Stimulated activated CD4-positive, alpha-beta T cell treated with anti-CD3 and anti-CD28 coated beads, Interleukin-15, amount 100 ng/mL, for 24 hours (primary cell): Measurements from ENCODE around the gene ADAM8.

Experiments
- DNase-seq: peaks from one replicate; pipeline ENCODE4 v3.0.0-alpha.2; 2020

The ADAM8 gene

GRCh38 chr10:133308421-133309099 lies 31.9 kb upstream of the ADAM8 start, which contains the start of the genes TUBGCP2 and ZNF511:
Gene TUBGCP2 (minus strand): TSS chr10:133308872. CDS start chr10:133302941, 5,931 bp downstream.
Gene ZNF511 (plus strand): TSS chr10:133308914. CDS start chr10:133308944, 30 bp downstream.
- DNase-seq = peak; percentile 91

DNA sequence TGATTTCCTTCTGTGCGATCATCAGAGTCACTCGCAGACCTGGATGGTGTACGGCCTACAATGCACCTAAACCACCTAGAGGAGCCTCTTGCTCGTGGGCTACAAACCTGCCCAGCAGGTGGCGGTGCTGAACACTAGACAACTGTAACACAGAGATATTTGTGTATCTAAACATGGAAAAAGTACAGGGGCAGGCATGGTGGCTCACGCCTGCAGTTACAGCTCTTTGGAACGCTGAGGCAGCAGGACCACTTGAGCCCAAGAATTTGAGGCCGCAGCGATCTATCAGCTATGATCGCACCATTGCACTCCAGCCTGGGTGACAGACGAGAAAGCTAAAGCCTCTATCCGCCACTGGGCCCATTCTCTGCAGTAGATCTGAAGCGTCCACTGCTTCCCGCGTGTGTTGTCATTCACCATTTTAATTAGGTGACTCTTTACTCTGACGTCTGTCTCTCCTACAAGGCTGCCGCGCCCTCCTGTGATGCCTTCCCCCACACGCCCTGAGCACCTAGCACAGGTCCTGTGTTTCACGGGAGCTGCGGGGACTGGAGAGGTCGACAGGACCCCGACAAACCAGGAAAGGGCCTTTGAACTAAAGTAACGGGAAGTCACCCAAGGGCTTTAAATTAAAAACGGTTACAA lies 31.2 kb upstream of the ADAM8 start:
- peak; percentile 90 for DNase-seq

- no peak for DNase-seq
These were observed 30.3 kb upstream of the ADAM8 start for GRCh38 chr10:133306941-133307379.

DNA sequence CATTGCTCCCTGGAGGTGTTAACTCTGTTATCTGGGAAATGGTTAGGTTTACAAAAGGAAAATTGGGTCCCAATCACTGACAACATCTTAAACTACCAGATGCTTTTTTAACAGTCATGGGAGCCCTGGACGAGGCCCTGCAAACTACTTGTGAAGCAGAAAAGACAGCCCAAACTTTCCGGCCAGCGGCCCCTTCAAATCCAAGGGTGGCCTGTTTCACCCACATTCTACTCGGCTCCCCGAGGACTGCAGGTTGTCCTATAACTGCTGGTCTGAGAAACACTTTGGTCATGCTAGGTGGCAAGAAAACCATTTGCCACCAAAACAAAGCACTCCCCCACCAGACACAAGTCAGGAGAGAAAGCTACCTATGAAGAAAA lies 29.4 kb upstream of the ADAM8 start:
- DNase-seq = no peak

DNA sequence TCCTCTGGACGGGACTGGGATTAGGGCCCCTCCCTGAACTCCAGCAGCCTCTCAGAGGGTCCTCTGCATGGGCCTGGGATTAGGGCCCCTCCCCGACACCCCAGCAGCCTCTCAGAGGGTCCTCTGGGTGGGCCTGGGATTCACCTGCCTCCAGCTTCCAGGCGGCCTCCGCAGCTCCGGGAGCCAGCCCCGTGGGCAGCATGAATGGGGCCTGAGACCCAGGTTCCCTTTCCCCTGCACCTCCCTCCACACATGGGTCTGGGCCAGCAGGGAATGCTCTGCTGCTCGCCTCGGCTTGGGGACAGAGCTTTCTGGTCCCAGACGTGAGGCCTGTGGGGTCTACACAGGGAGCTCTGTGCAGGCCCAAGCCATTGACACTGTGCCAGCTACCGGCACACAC lies 26.5 kb upstream of the ADAM8 start:
- DNase-seq = no peak

- no peak for DNase-seq
These were observed 25.6 kb upstream of the ADAM8 start for GRCh38 chr10:133302230-133302629.

GRCh38 chr10:133299738-133300137 lies 23.1 kb upstream of the ADAM8 start:
- no peak for DNase-seq

DNA sequence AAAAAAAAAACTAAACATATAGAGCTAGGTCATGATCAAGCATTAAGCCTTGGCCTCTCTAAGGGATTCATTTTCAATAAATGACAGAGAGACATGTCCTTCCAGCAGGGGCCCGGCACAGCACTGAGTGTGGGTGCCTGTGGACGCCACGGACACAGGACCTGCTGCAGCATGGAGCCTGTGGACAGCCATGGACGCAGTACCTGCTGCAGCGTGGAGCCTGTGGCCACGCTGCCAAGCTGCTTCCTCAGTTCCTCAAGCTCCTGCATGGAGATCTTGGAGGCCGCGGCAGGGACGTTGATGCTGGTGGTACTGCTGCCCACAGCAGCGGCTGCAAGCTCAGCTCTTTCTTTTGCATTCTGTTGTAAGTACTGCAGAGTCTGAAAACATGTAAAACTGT lies 22.6 kb upstream of the ADAM8 start:
- DNase-seq = no peak

DNA sequence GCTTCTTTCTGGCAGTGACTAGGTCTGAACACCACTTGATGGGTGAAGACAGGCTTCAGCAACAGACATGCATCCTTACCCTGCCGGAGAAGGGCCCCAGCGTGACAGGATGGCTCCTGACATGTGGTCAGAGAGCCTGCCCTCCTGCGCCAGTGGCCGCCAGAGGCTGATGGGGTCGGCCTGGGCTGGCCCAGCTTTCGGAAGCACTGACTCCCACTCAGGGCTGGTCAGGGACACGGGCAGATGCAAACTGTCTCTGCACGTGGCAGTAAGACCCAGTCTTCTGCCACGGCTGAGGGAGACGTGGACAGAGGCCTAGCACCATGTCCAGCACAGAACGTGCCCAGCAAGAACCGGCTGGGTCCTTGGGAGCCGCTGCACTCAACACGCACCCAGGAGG lies 21.8 kb upstream of the ADAM8 start:
- DNase-seq = no peak

- no peak for DNase-seq
These were observed 20.8 kb upstream of the ADAM8 start for GRCh38 chr10:133297504-133297903.

GRCh38 chr10:133295426-133296320 lies 19.0 kb upstream of the ADAM8 start:
- no peak for DNase-seq

DNA sequence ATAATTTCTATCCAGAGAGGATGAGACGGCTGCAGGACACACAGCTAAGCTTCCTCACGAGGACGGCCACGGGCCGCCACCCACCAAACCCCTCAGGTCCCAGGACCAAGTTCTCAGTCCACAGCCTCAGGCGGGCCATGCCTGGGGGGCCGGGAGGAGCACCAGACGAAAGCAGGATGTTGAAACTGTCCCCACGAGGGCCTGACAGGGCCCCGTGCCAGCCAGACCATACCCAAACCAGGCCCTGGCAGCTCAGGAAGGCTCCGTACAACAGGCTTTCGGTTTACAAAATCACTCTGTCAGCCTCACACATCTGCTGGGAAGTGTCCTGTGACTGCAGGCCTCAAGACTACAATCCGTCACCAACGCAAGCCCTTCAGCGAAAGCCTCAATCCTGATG lies 17.5 kb upstream of the ADAM8 start:
- no peak for DNase-seq

DNA sequence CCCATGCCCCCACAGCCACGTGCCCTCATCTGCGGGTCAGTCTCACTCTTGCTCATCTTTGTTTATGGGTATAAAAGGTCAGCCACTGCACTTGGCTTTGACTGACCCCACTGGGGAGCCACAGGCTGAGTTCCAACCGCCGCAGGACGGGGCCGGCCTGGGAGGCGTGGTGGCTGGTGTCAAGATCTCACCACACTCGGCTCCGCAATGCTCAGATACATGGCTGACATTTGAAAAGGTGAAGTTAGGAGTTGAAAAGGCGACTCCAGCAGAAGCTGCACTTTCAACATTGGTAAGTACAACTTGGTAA lies 17.1 kb upstream of the ADAM8 start:
- DNase-seq = no peak

GRCh38 chr10:133292919-133293809 lies 16.5 kb upstream of the ADAM8 start:
- DNase-seq = peak; percentile 41

DNA sequence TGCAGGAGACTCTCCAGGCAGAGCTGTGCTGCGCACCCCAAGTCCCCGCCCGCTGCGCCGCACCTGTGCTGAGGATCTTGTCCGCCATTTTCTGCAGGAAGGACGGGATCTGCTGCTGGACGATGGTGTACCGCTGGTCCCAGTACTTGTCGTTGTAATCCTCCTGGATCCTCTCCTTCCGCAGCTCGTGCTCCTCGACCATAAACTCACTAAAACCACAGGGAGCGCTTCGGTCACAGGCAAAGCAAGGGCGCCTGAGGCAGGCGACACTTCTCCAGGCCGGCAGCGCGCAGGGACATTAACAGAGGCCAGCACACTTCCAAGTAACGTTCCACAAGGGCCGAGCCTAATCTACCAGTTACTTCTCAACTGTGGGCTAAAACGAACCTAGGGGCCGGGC lies 13.1 kb upstream of the ADAM8 start:
- no peak for DNase-seq

DNA sequence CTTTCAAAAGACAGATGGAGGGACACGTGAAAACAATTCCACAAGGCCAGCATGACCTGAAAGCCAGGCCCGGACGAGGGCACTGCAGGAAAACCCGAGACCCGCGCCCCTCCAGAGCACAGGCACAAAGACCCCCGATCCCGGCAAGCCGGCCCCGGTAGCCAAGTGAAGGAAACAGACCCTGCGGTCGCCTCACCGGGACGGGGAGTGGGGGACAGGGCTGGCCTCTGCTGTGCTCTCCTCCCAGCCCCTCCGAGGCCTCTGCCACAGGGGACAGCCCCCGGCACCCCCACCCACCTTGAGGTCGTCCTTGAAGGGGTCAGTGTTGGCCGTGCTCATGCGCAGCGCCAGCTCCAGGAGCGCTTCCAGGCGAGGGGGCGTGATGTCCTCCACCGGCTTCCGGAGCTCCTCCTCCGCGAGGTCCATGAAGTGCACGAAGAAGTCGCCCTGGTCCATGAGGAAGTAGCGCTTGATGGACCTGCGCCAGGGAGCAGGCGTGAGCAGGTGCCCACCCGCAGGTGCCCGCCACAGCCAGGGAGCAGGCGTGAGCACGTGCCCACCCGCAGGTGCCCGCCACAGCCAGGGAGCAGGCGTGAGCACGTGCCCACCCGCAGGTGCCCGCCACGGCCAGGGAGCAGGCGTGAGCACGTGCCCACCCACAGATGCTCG lies 11.3 kb upstream of the ADAM8 start:
- DNase-seq = no peak

DNA sequence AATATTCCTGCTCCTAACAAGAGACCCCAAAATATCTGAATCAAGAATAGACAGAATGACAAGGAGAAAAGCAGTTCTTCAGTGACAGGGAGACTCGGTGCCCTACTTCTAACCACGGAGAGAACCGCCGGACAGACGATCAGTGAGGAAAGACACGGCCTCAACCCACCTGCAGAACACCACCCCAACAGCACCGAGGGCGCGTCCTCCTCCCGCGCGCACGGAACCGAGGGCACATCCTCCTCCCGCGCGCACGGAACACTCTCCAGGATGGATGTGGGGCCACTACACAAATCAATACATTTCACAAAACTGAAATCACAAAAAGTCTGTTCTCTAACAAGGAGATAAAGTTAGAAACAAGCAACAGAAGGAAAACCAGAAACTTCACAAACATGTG lies 9.7 kb upstream of the ADAM8 start:
- DNase-seq = no peak

DNA sequence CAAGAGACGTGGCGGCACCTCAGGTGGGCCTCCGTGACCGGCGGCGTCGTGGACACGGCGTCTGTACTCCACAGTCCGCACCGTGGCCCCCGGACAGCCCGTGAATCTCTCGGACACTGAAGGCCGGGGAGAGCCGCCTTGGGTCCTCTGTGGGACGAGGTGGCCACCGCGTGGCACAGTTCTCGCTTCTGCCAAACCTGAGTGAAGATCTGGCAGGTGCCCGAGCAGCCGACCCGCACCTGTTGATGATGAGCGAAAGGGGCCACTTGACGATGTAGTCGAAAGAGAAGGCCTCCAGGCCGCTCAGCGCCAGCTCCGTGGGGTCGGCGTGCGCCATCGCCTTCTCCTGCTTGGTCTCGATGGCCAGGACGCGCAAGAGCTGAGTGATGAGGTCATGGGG lies 8.5 kb upstream of the ADAM8 start:
- DNase-seq = no peak

DNA sequence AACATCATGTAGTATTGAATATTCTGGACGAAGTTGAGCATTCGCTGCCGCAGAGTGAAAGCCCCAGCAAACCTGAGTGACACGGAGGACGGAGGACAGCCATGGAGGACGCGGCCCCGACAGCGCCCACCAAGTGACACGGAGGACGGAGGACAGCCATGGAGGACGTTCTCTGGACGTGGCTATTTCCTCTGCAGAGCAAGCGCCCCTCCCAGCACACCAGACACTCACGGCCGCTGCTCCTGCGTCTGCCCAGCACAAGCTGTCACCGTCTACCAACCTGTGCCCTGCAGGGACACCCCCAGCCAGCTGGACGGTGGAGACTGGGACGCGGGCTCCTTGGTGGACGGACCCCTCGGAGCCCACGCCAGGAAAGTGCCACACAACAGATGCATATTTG lies 7.3 kb upstream of the ADAM8 start:
- DNase-seq = no peak

DNA sequence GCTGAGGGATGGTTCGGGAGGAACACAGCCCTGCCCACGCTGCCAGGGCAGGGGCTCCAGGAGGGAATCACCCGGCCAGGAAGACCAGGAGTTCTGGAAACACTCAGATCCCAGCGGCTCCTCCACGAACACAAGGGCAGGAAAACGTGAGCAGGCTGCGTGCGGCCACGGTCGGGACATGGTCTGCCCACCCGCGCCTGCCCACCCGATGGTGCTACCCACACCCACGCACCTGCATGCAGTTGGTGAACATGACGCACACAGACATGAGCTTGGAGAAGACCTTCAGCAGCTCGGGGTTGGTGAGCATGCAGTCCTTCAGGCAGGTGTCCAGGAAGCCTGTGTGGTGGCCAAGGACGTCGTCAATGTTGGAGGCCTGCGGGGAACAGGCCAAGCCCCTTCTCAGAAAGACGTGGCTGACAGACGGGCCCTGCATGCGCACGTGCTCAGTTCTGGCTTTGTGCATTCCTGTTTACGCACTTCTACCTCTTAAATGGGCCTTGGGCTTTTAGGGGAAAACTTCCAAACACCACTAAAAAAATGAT lies 6.2 kb upstream of the ADAM8 start:
- DNase-seq = no peak

- DNase-seq = no peak
These were observed 5.1 kb upstream of the ADAM8 start for GRCh38 chr10:133281628-133282372.
